Inflammatory macrophage treated with lipopolysaccharide for 1 hour (primary cell): ENCODE measurements around the gene RPS24.
"Not testable (repeated sequence)": the region's sequence is repeated elsewhere in the genome, so short reads cannot be mapped to it uniquely, and the experiment has no call there.

ENCODE experiments used
- DNase-seq, 2 donors: peaks; one replicate each; pipeline ENCODE4 v3.0.0-alpha.2; 2020 to 2022

The RPS24 gene

DNA sequence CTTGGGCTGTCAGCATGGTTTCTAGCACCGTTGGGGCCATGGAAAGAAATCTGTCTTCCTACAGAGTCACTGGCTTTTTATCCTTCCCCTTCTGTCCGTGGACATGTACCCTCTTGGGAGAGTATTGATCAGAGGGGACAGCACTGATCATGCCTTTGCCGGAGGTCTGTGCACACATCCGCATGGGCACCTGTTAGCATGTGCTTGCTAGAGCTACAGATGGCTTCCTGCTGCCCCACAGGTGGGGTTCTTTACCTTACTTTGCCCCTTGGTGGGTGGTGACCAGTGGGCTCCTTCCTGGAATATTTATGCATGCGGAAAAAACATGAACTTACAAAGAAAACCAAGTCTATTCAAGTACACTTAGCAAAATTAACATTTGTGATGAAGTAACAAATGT lies 24.9 kb downstream of the RPS24 start:
- DNase-seq = no peak

DNA sequence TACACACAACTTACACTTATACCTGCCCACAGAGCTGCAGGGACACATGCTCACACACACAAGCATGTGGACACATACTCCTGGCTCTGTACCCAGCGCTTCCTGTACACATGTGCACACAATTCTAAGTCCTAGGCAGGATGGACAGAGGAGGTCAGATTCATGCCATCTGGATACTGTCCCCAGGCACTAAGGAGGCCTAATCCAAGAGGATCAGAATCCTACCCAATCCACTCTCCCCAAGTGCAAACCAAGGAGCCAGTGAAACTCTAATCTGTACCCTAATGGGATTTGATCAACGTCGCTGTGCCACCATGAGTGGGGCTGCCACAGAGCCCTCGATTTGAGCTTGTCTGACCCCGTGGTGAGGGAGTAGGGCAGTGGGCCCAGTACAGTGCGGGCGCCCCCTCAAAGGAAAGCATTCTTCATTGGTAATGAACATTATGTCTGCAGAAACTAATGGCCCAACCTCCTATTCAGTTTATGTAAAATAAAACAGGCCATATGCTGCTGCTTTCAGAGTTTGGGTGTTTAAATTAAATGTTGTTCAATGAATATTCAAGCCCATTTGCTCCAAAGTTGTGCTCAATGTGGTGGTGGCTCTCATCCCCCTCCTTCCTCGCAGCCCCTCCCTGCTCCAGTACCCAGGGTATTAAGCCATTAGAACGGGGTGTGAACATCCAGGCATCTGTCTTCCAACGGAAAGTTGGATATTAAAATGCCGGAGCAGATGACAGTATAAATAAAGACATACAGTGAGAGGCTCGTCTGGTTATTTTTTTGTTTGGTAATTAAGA lies 26.4 kb downstream of the RPS24 start:
- no peak for DNase-seq

GRCh38 chr10:78062296-78062695 lies 28.6 kb downstream of the RPS24 start:
- DNase-seq = no peak

GRCh38 chr10:78063236-78063635 lies 29.6 kb downstream of the RPS24 start:
- no peak for DNase-seq

DNA sequence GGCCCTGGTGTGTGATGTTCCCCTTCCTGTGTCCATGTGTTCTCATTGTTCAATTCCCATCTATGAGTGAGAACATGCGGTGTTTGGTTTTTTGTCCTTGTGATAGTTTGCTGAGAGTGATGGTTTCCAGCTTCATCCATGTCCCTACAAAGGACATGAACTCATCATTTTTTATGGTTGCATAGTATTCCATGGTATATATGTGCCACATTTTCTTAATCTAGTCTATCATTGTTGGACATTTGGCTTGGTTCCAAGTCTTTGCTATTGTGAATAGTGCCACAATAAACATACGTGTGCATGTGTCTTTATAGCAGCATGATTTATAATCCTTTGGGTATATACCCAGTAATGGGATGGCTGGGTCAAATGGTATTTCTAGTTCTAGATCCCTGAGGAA lies 31.3 kb downstream of the RPS24 start:
- not testable (repeated sequence) for DNase-seq

DNA sequence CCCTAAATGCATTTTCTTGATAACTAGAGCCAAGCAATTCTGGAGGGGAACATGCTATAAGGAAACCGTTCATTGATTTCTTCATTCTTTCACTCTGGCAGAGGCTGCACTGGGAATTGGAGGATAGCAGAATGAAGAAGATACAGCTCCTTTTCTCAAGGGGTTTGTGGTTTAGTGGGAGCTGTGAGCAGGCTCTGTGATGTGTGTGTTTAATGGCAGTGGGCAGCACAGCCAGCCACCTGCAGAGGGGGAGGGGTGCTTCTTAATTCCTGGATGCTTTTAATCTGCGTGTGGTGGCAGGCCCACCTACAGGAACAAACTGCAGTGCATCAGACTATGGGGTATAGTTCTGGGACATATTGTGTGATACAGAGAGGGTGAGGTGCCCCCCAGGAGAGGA lies 31.9 kb downstream of the RPS24 start:
- DNase-seq = no peak

- DNase-seq = no peak
Measured at GRCh38 chr10:78066012-78066411, 32.3 kb downstream of the RPS24 start.

GRCh38 chr10:78066728-78067430 lies 33.2 kb downstream of the RPS24 start:
- no peak for DNase-seq

- no peak for DNase-seq
Measured at GRCh38 chr10:78069151-78069550, 35.5 kb downstream of the RPS24 start.

DNA sequence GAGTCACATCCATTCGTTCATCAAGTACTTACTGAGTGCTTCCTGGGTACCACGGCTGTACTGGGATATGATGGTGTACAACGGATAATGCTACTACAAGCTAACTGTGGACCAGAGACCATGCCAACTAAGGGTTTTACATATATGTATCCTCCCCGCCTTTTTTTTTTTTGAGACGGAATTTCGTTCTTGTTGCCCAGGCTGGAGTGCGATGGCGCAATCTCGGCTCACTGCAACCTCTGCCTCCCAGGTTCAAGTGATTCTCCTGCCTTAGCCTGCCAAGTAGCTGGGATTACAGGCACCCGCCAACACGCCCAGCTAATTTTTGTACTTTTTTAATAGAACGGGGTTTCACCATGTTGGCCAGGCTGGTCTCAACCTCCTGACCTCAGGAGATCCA lies 36.4 kb downstream of the RPS24 start:
- not testable (repeated sequence) for DNase-seq

GRCh38 chr10:78070726-78071125 lies 37.1 kb downstream of the RPS24 start:
- no peak for DNase-seq

DNA sequence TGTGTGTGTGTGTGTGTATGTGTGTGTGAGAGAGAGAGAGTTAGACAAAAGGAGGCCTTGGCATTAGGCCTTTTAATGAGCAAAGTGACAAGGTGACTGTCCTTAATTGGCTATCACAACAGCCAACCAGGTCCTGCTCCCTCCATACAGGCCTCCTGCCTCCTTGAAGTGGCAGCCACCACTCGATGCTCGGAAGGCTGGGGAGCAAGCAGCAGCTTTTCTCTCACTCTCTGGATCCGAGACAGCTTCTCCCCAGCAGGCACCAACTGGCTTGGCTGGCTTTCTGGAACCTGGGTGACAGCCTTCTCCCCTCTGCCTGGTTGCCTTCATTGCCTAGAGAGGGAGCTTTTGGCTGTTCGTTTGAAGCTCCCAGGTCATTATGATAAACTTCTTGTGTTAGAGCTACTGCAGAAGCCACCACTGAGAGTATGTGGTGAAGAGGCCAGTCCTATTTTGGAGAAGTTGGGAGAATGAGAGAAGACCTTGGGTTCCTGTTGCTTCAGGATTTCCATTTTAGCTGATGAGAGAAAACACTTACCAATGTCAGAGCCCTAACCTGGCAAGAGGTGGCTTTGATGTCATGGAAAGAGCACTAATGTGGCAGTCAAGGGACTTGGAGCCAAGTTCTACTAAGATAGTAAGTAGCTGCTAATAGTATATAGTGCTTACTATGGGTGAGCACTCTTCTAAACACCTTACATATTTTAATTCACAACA lies 37.6 kb downstream of the RPS24 start:
- DNase-seq = no peak

DNA sequence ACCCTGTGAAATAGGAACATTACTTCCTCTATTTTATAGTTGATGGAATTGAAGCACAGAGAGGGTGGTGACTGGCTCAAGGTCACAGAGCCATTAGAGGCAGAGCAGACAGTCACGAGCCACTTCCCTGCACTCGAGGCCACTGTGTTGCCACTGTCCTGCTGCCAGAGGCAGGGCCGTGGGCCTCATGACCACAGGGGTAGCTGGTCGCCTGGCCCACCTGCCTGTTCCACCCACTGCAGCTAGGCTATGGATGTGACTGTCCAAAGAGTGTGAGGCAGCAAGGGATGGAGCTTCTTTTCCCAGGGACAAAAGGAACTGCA lies 38.2 kb downstream of the RPS24 start:
- no peak for DNase-seq

DNA sequence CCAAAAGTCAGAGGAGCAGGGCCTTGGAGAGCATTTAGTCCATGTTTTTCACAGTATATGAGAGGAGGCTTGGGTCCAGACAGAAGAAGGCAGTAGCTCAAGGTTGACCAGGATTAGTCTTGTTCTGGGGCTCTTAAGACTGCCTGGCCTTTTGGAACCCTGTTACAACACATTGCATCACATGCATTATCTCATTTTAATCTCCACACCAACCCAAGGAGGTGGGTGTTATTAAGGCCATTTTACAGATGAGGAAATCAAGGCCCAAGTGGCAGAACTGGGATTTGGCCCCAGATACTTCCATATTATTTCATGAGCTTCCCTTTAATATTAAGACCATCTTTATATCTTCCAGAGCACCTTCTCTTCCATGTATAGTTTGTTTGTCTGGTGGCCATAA lies 38.8 kb downstream of the RPS24 start:
- no peak for DNase-seq

- DNase-seq = not testable (repeated sequence)
Measured at GRCh38 chr10:78075806-78076205, 42.1 kb downstream of the RPS24 start.

GRCh38 chr10:78078539-78079330 lies 45.1 kb downstream of the RPS24 start:
- DNase-seq = no peak

DNA sequence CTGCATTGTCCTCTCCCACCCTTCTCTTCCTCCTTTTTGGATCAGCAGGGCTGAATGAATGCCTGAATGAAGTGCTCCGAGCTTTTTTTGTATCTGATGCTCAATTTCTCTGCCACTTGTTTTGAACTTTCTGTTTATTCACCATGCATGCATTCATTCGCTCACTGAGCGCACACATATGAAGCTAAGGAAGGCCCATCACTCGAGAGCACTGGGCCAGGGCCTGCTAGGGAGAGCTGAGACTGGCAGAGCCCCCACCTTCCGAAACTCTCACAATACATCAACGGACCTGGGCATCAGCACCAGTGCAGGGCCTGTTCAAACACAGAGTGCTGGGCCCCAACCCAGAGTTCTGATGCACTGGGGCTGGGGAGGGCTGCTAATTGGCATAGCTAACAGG lies 45.7 kb downstream of the RPS24 start:
- no peak for DNase-seq

DNA sequence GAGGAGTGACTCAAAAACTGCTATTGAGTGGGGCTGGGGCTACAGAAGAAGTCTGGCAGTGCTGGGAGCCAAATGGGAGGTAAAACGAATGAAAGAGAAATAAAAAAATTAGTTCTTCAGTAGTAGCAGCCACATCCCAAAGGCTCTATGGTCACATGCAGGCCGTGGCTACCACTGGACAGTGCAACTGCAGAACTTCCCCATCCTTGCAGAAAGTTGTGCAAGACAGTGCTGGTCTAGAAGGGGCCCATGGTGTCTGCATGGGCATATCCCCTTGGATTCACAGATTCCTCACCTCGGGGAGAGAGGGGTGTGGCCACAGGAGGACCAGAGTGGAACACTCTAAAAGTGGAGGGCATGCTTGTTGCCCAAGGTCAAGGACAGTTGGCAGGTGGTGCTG lies 47.6 kb downstream of the RPS24 start:
- peak; percentile 30 to 33 for DNase-seq

DNA sequence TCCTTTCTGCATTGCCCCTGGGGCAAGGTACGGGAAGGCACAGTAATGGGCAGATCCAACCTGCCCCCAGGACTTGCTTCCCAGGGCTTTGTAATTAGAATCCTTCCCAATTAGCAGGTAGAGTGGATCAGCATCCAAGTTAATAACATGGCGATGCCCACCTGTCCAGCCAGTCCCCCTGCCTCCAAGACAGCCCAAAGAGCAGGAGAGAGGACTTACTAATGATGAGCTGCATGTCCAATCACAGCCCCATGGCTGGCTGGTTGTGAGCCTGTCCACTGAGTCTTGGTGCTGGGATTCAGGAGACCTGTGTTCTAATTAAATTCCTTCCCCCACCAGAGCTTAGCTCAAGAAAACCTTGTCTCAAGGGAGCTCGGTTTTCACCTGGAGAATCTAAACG lies 49.0 kb downstream of the RPS24 start:
- no peak for DNase-seq
